GM23248 (cell line): ENCODE data around the gene ZIC5. TPM values are rescaled to one million over a fixed set of nuclear protein-coding genes. Genes with fewer than 3 reads are reported as not detected.

Source experiments
- DNase-seq: peaks from one replicate; pipeline ENCODE4 v3.0.0-alpha.2; 2015
- H2AFZ ChIP-seq: fragments of 200-600 bp; sonication (generic); 2 replicates; pipeline ENCODE4 v1.6.1; 2016; ENCODE audit warnings: antibody characterized with exemption
- H3F3A ChIP-seq: fragments of 200-600 bp; sonication (generic); 2 replicates; pipeline ENCODE4 v1.6.1; 2016; ENCODE audit warnings: mild to moderate bottlenecking, antibody characterized with exemption, mixed run types; ENCODE audit not compliant: insufficient read depth
- H3K27ac ChIP-seq: fragments of 200-600 bp; sonication (generic); 2 replicates; pipeline ENCODE4 v1.5.1; 2016; ENCODE audit warnings: mild to moderate bottlenecking
- H3K27me3 ChIP-seq: fragments of 200-600 bp; sonication (generic); replicated peaks from 2 replicates; pipeline ENCODE4 v1.6.1; 2016; ENCODE audit warnings: mild to moderate bottlenecking; ENCODE audit not compliant: insufficient read depth
- H3K36me3 ChIP-seq: fragments of 200-600 bp; sonication (generic); 2 replicates; pipeline ENCODE4 v1.6.1; 2016; ENCODE audit warnings: low read depth, mild to moderate bottlenecking
- H3K4me1 ChIP-seq: fragments of 200-600 bp; sonication (generic); 2 replicates; pipeline ENCODE4 v1.6.1; 2016; ENCODE audit warnings: mild to moderate bottlenecking; ENCODE audit not compliant: insufficient read depth
- H3K4me2 ChIP-seq: fragments of 200-600 bp; sonication (generic); one replicate; pipeline ENCODE4 v1.6.1; 2016; ENCODE audit warnings: mild to moderate bottlenecking; ENCODE audit not compliant: unreplicated experiment
- H3K4me3 ChIP-seq: fragments of 200-600 bp; sonication (generic); 2 replicates; pipeline ENCODE4 v1.5.1; 2016; ENCODE audit warnings: mild to moderate bottlenecking
- H3K79me2 ChIP-seq: fragments of 200-600 bp; sonication (generic); 2 replicates; pipeline ENCODE4 v1.6.1; 2016; ENCODE audit warnings: mild to moderate bottlenecking; ENCODE audit not compliant: insufficient read depth
- H3K9ac ChIP-seq: fragments of 200-600 bp; sonication (generic); 2 replicates; pipeline ENCODE4 v1.6.1; 2016; ENCODE audit warnings: mild to moderate bottlenecking
- H3K9me2 ChIP-seq: fragments of 200-600 bp; sonication (generic); 2 replicates; pipeline ENCODE4 v1.6.1; 2016; ENCODE audit warnings: mixed run types, mild to moderate bottlenecking, moderate library complexity; ENCODE audit not compliant: insufficient read depth
- H3K9me3 ChIP-seq: fragments of 200-600 bp; sonication (generic); one replicate; pipeline ENCODE4 v1.6.1; 2017; ENCODE audit warnings: low read depth
- H4K20me1 ChIP-seq: fragments of 200-600 bp; sonication (generic); 2 replicates; pipeline ENCODE4 v1.6.0; 2016; ENCODE audit not compliant: insufficient read depth
- EZH2 ChIP-seq: fragments of 200-600 bp; sonication (generic); IDR thresholded peaks from 2 replicates; pipeline ENCODE4 v1.6.1; 2018; ENCODE audit warnings: antibody characterized with exemption, mild to moderate bottlenecking; ENCODE audit not compliant: insufficient read depth, poor library complexity, severe bottlenecking
- EZH2phosphoT487 ChIP-seq: fragments of 200-600 bp; sonication (generic); IDR thresholded peaks from 2 replicates; pipeline ENCODE4 v1.6.1; 2018; ENCODE audit warnings: antibody characterized with exemption, moderate library complexity, mild to moderate bottlenecking, low read depth; ENCODE audit not compliant: insufficient read depth
- WGBS, 2 experiments: methylation state at CpG; one replicate each; pipeline ENCODE4 v1.1.6; 2015 to 2017; ENCODE audit warnings: low lambda C conversion rate in 2 of 2, low coverage in 1 of 2; ENCODE audit errors: missing lambda C conversion rate in 2 of 2; 5-methylcytosine and 5-hydroxymethylcytosine counted together
- in situ Hi-C: fragments of 300-500 bp; cut with MboI; formaldehyde crosslinking; loops from 2 replicates; pipeline ENCODE4 v1.15.0; 2020
- polyA plus RNA-seq: library from polyadenylated mRNA; unstranded; fragments of >200 nt; fragmentation: Nextera tagmentation; extraction: Ambion mirVana; gene quantifications from 2 replicates; pipeline ENCODE4 v1.2.1, GENCODE V29; 2016
- total RNA-seq: library from RNA; depleted of rRNA; stranded (reverse); fragments of >200 nt; shearing (Covaris generic); gene quantifications from 2 replicates; pipeline ENCODE4 v1.2.3, GENCODE V29; 2014; rRNA removed

Gene ZIC5
- total and polyA plus RNA-seq, 2 experiments from 2014 or later, result not detected

DNA sequence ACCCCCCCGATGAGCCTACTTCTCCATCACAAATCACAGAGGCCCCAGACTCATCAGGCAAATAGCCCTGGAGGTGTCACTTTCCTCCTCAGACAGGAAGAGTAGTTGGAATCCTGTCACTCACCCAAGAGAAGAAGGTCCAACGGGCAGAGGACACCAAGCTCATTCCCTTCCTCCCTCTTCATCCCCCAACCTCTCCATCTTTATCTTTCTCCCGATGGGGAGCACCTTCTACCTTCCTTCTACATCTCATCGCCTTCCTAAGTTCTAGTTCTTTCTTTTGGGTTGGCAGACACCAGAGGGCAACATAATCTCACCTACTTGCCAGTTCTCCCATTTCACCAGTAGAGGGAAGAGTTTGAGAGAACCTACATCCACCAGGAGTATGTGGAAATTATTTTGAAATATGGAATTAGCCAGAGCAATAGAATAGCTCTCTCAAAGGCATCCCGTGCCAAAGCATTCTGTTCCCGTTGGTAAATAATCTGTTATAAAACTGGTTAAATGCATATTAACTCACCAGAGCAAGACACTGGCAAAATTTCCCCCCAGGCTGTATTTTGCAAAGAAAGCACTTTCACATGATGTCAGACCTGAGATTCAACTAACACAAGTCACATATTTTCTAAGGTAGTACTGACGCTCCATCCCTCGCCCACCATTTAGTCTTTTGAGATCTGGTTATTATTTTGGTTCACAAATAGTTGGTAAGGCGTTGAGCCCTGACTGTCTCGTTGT lies 55.0 kb downstream of the ZIC5 start:
- Histone ChIP-seq H3K27me3 (peaks cover 18% of the 10 kb centered on the region), H4K20me1 (no peaks in the 10 kb centered on the region), H2AFZ (no peak overlapping the region), H3K9ac (no peak overlapping the region), H3F3A (no peaks in the 10 kb centered on the region), H3K36me3 (no peaks in the 10 kb centered on the region), H3K27ac (no peak overlapping the region), H3K9me2 (no peaks in the 10 kb centered on the region), H3K9me3 (no peaks in the 10 kb centered on the region), H3K79me2 (no peaks in the 10 kb centered on the region), H3K4me1 (no peaks in the 10 kb centered on the region), H3K4me3 (no peak overlapping the region), H3K4me2 (no peak overlapping the region)
- peak; percentile 79 for DNase-seq
- TF ChIP-seq EZH2 (no peak), EZH2phosphoT487 (no peak)
- WGBS, 2 experiments, result 30 to 31% methylated on average over 10 of the region's 10 CpGs
- in situ Hi-C loops, result loop anchor here (10.0 kb wide), 1 partner anchor 318 kb away; no protein-coding TSS in a partner anchor

DNA sequence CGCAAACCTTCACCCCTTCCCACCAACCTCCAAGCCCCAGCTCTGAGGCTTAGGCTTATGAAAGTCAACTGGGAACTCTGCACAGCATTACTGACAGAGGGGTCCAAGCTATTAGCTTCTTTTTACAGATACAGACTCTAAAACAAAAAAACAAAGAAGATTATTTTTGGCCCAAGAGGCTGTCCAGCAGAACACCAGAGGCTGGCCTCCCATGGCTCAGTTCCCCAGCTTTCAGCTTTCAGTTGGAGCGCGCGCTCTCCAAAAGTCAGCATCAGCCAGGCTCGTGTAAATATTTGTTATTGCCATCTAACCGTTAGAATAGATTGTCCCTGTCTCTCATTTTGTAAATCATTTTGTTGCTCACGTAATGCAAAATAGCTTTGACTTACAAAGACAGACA lies 58.4 kb downstream of the ZIC5 start:
- Histone ChIP-seq H2AFZ (no peak overlapping the region), H3K9me3 (no peaks in the 10 kb centered on the region), H3K27ac (no peak overlapping the region), H3K36me3 (no peaks in the 10 kb centered on the region), H3K4me2 (no peak overlapping the region), H3F3A (no peaks in the 10 kb centered on the region), H3K27me3 (peaks cover 42% of the 10 kb centered on the region), H3K9ac (no peak overlapping the region), H4K20me1 (no peaks in the 10 kb centered on the region), H3K4me3 (no peak overlapping the region), H3K9me2 (no peaks in the 10 kb centered on the region), H3K4me1 (no peaks in the 10 kb centered on the region), H3K79me2 (no peaks in the 10 kb centered on the region)
- 56 to 57% methylated on average over 7 of the region's 7 CpGs for WGBS, 2 experiments
- in situ Hi-C loops, result loop anchor here (10.0 kb wide), 1 partner anchor 322 kb away; no protein-coding TSS in a partner anchor
- DNase-seq, result no peak
- TF ChIP-seq EZH2 (no peak), EZH2phosphoT487 (no peak)

Other genes starting within 250 kb of the ZIC5 start
- gene ZIC2, start 10.0 kb upstream of the ZIC5 start, total RNA-seq, result not detected in 2 replicates
- not detected in 2 replicates for gene ZIC2, start 10.0 kb upstream of the ZIC5 start, polyA plus RNA-seq
- gene PCCA, start 117.3 kb upstream of the ZIC5 start, total RNA-seq, result 9.1 and 10.0 TPM in 2 replicates
- 9.6 and 11.3 TPM in 2 replicates for gene PCCA, start 117.3 kb upstream of the ZIC5 start, polyA plus RNA-seq